GM18858 (cell line): ENCODE measurements around the gene PACRG.

Source experiments
- ATAC-seq: cut with Tn5 transposase; IDR thresholded peaks from one replicate; pipeline ENCODE4 v1.9.1; 2021; ENCODE audit not compliant: unreplicated experiment

Gene PACRG

DNA sequence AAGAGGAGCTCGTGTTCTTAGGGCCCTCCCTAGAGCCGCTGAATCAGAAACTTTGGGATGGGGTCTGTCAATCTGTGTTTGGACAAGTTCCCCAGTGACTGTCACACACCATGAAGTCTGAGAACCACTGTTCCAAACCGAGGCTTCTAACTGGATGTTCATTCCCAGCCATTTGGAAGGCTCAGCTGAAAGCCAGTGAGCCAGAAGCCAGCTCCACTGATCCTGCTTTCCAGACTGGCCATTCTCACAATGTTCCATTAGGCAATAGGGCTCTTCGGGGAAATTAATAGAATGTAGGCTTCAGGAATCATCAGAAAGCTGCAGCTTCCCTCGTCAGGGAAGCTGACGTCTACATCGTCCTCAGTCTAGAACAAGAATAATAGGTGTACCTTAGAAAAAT is 595.9 kb downstream of the PACRG start:
- no peak for ATAC-seq

DNA sequence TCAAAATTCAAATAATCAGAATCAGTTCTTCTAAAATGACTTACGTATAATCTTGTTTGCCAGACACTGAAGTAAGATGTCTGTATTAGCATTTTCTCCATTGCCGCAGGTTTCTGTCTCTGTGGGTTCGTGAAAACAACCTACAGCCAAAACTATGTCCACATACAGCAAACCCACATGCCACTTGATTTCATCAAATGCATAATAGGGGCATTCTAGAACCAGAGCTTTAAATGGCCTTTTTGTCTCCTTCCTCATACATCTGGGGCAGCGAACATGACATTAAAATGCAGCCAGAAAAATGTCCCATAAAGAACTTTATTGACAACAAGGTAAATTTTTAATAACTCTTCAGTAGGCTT is 596.5 kb downstream of the PACRG start:
- ATAC-seq: no peak

DNA sequence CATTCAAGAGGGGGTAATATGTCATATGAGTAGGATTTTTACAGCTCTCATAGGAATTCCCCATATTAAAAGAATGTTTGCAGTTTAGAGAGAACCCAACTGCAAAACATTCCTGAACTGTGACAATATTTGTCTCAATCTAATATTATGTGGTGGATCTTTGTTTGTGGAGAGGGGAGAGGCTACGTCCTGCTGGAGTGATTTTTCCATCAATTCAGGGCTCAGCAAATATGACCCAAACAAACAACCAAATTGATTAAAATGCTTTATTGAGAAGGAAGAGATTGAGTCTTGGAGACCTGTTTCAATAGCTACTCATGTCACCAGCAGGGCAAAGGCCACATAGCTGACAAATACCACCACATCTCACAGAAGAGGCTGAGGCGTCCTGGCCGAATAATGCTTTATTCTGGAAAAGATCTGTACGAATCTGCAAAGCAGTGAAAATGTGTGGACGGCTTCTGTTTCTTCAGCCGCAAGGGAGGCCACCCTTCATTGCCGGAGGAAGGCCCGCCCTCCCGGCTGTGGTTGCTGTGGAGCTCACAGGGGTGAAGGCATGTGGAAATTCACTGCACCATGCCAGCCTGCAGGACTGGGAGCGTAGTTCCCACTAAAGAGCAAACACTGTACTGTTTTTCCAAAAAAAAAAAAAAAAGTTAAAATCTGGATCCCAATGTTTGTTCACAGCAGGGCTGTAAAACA is 597.1 kb downstream of the PACRG start:
- ATAC-seq: no peak

DNA sequence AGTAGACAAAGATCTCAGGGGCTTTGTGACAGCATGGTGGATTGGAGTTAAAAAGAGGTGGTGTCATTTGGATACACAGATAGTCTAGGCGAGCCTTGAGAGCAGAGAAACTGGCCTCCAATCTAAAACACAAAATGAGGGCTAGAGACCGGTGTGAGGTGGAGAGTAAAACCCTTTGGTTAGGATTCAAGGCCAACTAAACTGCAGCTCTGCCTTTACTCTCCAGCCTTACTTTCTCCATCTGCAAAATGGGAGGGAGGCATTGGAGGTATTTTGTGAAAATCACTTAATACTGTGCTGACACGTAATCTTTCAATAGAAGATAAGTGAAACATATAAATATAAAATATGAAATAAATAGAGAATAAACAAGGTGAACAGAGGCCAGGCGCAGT is 597.6 kb downstream of the PACRG start:
- no peak for ATAC-seq

DNA sequence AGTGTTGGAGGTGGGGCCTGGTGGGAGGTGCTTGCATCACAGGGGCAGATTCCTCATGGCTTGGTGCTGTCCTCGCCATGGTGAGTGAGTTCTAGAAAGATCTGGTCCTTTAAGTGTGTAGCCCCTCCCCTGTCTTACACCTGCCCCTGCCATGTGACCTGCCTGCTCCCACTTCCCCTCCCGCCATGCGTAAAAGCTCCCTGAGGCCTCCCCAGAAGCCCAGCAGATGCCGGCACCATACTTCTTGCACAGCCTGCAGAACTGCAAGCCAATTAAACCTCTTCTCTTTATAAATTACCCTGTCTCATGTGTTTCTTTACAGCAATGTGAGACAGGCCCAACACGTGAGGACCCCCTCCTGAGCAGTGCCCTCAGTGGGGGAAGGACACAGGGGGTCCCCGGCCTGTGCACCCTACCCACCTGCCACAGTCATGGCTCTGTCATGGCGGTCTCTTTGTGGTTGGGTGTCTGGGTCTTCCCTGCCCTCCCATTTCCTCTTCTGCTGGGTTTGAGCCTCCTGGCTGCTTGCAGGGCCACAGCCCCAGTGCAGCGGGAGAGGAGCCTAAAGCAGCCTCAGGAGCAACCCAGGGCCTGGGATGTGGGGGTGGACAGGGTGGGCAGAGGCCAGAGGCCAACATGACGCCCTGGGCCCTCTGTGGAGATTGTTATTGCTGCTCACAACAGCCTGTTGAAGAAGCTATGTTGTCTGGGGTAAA is 599.5 kb downstream of the PACRG start:
- no peak for ATAC-seq

DNA sequence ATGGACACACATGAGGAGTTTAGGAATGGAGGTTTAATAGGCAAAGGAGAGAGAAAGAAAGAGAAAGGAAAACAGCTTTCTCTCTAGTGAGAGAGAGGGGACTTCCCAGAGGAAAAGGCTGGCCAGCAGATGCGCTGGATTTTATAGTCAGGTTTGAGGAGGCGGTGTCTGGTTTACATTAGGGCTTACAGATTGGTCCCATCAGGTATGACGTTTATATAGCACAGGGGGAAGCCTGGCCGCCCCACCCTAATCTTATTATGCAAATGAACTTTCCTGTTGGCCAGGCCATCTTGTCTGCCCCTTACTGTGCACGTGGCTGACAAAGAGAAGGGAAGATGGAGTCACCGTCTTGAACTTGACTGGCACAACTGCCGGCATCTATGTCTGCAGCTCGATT is 600.1 kb downstream of the PACRG start:
- ATAC-seq: no peak

DNA sequence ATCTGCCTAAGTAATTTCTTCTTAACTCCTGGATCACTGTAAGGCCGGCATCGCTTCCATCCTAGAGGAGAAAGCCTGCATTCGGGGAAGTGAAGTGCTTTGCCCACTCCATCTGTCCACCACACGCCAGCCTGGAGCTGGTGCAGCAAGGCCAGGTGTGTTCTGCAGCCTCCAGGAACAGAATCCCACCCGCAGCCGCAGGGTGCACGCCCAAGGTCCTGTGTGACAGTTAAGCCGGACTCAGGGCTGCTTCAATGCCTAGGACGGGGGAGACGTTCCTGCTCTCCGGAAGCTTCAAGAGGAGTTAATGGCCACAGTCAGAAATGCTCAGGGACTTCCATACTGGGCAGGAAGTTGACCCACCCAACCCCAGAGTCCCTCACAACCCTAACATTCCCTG is 600.6 kb downstream of the PACRG start:
- ATAC-seq: no peak

DNA sequence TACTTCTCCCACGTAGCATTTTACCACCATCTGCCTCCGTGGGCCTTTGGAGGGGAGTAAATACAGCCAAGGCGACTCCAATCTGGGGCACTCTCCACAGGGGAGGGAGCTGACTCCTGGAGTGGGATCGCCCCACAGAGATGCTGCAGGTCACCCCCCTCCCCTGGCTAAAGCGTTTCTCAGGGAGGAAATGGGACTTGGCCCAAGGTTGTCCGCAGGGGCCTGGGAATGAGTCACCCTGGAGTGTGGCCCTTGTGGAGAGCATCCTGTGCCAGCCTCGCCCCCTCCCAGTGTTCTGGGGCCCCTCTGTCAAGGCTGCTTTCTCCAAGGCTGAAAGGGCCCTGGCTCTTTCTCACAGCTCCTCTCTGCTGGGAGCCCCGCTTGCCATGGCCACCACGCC is 602.2 kb downstream of the PACRG start:
- no peak for ATAC-seq

DNA sequence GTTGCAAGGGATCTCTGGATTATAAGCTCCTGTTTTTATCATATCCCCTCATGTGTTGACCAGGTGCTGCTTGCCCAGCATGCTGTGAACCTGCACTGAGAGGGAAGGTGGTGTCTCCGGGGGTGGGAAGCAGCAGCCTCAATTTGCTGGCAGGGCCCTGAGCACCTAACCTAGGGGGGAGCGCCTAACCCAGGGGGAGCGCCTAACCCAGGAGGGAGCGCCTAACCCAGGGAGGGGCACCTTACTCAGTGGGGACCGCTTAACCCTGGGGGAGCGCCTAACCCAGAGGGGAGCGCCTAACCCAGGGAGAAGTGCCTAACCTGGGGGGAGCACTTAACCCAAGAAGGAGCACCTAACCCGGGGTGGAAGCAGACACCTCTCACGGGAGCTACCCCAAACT is 603.5 kb downstream of the PACRG start:
- ATAC-seq: no peak

DNA sequence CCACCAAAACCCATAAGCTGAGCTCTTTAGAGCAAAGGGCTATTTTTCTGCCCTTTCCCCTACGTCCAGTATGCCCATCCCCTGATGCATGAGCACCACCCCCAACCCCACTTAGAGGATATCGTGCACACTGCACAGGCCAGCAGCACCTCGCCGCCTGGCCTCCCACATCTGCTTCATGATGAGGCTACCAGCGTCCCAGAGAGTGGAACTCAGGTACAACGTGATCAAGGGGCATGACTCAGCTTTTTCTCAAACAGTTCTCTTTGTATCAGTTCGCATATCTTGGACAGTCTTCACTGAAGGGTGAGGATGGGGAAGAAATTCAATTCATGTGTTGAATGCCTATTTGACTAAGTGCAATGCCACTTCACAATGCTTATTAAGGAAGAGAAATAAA is 604.8 kb downstream of the PACRG start:
- ATAC-seq: no peak

DNA sequence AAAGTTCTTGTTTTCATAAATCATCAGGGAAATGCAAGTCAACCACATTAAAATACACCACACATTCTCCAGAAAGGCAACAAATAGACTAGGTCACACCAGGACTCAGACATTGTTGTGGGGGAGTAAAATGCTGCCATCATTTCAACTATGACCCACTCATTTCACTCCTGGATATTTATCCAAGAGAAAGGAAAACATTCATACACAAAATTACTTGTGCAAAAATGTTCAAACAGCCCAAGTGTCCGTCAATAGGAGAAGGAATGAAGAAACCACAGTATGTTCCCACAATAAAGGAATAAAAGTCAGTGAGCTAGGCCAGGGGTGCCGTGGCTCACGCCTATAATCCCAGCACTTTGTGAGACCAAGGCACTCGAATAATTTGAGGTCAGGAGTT is 605.3 kb downstream of the PACRG start:
- ATAC-seq: no peak

DNA sequence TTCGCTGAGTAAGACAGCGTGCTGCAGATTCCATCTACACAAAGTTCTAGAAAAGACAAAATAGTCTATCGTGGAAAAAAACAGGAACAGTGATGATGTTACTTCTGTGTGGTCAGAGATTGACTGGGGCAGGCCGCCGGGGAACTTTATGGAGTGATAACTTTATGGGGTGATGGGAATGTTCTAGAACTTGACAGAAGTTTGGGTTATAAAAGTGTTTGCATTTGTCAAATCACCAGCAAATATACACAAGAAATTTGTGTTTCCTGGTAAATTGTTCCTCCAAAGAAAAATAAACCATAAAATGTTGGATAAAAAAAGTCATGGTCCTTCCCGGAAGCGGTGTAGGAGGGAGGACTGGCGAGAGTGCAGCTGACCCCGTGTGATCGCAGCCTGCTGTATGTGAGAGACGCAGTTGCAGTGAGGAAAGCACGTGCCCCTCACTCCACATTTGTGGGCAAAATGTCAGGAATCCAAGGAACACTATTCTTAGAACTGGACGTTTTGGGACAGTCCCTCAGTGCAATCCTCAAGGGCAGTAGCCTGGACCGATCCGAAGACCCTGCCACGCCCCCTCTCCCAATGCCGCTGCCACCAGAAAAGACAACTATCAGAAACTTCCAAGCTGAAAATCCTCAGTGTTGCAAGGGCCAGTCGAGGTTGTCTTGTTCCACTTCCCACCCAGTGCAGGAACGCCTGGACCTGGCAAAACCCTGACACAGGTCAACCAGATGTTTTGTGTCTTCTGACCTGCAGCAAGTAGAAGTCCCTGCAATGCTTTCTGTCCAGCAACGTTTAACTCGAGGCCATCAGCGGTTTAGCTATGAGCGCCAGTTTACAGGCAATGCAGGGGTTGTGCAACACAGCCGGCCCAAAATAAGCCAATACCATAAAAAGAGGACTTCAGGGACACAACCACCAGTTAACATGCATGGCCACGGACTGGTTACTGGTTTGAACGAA is 606.2 kb downstream of the PACRG start:
- ATAC-seq: no peak

DNA sequence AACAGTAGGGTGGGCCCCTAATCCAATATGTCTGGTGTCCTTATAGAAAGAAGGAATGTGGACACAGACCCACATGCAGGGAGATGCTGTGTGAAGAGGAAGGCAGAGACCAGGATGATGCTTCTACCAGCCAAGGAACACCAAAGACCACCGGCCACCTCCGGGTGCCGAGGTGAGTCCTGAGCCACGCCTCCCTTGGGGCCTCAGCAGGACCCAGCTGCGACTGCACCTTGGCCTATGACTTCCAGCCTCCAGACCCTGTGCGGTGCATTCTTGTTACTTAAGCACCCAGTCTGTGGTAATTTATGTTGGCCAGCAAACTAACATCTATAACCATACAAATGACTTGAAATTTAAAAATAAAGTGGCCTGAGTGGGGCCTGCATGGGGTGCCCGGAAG is 607.3 kb downstream of the PACRG start:
- no peak for ATAC-seq

DNA sequence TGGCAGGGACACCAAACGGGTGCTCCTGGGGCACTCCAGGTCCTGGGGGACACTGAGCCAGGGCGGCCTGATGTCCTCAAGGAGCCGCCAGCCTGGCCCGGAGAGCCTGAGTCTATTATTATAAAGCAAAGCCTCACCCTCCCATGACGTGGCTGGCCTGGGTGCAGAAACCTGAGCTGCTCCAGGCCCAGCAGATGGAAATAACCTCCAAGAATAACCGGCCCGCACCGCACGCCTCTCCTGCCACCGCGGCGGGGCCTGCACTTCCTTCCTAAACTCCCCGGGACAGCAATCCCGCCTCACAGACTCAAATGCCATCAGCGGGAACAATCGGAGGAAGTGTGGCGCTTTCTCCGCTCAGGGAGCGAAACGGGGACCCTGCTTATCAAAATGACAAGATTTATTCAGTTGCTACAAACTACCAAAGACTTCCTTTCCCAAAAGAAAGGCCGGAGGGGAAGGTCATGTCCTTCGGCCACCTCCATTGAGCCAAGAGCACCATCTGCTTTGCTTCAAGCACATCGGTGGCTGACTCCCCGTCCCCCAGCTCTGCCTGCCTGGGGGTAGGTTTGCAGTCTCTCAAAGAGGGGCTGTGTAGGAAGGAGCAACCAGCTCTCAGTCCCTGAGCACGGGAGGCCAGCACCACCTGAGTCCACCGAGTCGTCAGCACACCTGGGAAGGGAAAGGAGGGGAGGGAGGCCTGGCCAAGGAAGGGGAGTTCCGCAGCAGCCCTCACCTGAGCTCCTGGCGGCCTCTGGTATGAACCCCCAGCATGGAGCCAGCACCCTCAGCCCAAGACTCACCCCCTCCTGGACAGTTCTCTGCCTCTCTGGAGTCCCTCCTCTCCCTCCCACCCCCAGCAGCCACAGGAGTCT is 608.1 kb downstream of the PACRG start:
- ATAC-seq: no peak

DNA sequence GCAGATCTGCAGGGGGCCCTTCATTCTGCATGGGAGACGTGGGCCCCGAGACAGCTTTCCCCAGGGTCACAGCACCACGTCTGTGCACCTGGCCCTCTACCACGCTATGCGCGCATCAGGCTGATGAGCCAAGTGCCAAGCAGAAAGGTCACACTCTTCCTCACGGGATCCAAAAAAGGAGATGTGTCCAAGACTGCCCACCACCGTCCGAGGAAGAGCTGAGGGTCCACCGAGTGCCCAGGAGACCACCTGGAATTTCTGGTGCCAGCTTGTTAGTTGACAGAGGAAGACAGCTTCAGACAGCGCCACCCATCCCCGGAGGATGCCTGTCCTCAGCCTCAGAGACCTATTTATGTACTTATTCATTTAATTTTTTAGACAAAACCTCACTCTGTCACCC is 609.2 kb downstream of the PACRG start:
- ATAC-seq: no peak

DNA sequence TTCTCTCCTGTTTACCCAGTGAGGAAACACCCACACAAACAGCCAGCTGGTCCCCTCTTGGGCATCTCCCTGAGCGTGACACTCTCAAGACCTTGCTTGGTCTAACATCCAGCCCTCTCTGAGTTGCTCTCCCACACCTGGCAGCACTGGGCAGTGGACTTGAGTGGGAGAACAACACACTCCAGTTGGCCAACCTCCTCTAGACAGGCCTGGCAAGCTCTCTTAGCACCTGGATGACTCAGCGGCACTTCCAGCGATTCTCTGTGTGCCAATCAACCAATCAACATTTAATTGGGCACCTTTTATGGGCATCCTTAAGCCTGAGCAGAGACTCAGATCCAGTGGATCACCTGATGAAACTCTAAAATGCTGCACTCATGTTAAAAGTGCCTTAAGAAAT is 610.2 kb downstream of the PACRG start:
- ATAC-seq: no peak

DNA sequence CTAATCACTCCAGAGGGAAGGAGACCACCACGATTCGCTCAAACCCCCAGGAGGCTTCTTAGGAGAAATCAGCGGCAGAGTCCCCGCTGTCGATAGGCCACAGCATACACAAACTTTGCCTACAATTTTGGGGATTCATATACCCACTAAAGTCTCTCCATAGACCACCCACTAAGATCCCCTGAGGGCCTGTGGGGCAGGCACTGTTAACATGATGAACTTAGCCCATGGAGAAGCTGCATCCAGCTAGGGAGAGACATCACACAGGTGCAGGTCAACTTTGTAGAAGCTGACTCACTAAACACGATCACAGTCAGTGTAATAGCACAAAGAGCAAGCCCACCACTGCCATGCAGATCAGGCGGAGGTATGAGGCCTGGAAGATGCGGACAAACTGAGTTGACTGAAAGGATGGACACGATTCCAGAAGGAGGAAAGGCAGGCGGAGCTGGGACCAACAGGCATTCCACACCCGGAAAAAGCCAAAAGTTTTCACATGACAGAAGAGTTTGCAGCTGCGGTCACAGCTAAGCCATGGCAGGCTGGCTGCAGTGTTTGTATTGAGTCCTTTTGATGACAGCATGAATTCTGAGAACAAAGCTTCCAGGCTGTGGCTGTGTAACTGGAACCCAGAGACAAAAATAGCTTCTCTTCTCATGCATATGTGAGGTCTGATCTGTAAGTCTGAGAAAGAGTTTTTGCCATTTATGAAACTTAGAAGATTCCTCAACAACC is 611.1 kb downstream of the PACRG start:
- no peak for ATAC-seq

DNA sequence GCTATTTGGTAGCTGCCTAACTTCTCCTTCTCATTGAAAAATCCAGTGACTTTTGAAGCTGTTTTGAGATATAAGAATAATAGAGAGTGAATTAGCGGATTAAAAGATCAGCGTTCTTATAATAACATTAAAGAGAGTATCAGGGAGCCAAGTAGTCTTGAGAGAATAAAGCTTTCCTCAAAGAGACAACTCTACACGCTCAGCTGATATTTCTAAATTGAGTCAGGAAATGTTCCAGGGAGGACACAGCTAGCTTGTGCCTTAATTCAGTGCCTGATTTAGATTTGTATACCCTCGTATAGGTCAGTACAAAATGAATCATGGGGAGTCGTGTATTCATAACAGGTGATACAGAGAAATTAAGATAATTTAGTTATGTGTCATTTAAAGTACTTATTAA is 611.7 kb downstream of the PACRG start:
- ATAC-seq: no peak

DNA sequence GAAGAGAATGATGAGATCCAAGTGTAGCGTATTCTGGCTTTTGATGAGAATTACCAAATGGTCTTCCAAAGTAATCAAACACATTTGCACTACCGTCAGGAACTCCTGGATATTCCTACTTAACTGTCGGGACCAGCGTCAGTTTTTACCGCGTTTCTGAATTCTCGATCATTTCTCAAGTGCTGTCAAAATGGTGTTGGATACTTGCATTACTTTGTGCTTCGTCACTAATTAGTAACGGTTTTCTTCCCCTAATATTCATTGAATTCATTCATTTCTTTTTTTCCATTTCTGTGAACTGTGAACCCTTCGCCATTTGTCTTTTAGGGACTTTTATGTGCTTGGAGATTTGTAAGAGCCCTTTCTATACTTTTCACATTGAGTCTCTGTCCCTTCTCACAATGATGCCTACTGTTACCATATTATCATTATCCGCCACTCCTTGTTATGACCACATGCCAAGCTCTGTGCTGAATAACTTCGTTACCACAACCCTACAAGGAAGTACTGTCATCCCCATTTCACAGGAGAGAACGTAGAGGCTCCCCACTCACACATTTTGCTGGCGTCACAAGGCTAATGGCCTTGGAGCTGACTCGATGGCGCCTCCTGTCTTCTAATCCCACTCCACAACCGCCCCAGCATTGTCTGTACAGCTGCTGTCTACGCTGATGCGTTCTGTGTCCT is 612.6 kb downstream of the PACRG start:
- ATAC-seq: no peak
